ENCODE measurements around the gene NMNAT3.

The NMNAT3 gene

DNA sequence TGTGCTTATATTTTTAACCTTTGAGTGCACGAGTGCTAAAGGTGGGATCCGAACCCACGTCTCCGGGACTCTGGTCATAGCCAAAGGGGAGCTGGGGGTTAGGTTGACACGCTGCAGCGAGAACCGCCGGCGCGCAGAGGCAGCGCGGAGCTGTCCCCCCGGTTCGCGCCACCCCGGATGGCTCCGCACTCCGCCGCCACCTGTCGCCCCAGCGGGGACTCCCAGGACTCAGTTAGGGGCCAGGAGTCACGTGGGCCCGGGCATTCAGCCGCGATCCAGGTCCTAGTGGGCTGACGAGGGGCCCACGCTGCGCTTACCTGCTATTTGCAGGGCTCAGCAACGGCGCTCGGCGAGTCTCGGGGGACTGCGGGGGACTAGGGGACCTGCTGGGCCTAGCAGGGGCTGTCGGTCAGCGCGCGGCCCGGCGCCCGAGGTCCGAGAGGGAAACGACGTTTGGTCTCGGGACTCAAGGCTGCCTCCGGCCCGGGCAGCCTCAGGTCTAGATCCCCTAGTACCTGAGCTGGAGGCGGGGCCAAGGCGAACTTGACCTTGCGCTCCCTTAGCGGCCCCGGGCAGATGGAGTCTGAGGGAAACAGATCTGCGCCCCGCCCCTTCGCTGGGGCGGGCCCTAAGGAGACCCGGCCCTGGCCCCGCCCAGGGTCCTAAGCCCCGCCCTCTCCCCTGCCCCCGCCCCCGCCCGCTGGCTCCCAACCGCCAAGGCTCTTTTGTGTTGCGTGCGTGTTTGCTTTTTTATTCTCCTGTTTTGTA, at the start of gene NMNAT3:
Gene NMNAT3 (minus strand): TSS at position 585 of the 768 bp plus-strand sequence. CDS start 50,248 bp downstream, outside the sequence.
- DNase-seq (ENCODE audit: low spot score) = peak; percentile 65

DNA sequence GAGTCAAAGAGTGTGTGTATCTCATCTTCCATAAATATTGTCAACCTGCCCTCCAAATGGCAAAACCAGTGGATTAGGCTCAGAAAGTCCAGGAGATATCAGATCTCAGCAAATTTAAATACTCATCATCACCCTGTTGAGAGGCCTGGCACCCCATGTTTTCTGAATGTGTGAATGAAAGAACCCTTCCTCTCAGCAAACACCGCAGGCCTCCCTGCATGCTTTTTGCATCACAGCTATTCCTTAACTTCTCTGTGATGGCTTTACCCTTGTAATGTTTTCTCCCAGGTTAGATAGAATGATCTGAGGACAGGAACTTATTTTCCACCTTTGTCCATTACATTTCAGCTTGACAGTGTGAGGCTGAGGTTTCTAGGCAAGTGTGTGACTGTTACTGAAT, 43.6 kb upstream of the NMNAT3 start:
- DNase-seq (ENCODE audit: low spot score) = no peak

DNA sequence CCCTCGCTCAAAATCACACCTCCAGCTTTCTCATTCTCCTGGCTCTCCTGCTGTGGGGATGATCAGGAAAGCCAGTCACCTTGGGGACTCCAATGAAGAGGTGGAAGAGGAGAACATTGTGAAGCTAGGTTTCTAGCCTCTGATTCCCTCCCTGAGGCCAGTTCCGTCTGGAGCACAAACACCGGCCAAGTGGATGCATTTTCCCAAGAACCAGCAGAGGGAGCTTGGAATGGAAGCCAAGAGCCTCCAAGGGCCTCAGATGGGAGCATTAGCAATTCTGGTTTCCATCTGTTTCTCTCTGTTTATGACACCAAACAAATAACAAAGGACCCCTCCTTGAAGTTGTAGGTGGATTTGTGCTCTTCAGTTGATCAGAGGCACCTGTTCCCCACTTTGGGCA, 40.6 kb upstream of the NMNAT3 start:
- DNase-seq (ENCODE audit: low spot score) = peak; percentile 14

DNA sequence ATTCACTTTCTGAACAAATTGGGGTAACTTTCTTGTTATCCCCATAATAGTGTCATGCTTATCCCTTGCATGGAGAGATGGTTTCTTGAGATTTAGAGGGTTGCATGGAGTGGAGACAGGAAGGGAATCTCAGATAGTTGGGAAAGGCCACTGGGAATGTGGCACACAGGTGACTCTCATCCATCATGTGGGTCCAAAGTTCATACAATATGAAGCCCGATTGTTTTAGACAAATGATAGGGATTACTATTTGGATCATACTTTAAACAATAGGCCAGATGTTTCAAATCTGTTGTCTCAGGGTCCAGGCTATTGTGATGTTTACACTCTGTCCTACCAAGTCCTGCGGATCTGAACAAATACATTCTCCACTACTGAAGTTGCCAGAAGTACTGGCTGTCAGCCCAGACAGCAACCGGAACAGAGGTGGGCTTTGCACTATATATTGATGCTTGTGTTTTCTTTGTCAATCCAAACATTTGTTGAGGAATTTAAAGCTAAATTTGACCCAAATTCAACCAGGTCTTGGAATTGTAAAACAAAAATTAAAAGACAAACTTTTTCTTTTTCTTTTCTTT, 39.2 kb upstream of the NMNAT3 start:
- no peak for DNase-seq (ENCODE audit: low spot score)

DNA sequence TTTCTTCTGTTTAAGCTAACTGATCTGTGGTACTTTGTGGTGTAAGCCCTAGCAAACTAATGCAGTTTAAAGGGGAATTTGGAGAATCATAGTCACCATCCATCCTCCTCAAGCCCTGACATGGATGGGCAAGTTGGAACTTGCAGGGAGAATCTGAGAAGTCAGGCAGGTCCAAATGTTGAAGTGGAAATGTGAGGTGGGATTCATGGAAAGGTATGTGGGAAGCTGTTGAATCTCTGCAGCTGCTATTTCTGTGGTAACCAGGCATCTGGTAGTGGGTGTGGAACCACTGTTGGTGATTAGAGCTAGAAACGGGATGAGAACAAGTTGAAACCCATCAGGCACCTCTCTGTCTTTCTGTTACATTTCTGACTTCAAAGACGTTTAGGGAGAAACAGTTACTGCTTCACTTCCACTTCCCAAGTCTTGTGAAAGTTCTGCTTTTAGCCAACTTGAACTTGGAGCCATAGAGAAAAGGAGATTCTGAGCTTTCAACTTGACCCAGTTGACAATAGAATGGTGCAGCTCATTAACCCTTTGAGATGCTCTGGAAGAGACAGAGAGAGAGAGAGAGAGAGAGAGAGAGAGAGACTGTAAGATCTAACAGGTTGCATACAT, 38.1 kb upstream of the NMNAT3 start:
- DNase-seq (ENCODE audit: low spot score) = no peak

DNA sequence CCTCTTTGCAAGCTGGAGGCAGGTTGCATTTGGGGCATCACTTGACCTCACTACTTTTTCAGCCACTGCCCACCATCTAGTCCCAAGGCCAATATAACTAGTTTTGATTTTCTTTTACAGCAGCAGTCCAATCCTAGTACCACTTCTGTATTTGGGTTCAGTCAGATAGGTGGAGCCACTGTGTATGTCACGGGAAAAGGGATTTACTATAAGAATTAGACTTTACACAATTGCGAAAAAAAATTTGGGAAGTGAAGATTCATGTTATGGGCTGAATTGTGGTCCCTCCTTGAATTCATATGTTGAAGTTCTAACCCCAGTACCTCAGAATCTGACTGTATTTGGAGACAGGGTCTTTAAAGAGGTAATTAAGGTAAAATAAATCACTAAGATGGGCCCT, 37.4 kb upstream of the NMNAT3 start:
- DNase-seq (ENCODE audit: low spot score) = no peak

DNA sequence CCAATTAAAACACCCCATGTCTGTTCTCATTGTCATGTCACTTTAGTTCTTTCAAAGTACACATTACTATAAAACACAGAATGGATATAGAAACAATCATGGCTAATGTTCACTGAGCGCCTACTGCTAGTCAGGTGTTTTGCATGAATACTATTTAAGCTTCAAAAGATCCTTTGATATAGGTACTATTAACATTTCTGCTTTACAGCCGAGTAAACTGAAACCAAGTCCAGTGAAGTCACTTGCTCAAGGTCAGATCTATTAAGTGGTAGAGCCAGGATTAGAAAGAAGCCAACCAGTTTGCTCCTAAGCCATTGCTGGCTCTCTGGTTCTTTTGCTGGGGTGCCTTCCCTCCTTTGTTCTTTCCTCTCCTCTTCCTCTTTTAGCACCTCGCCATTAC, 32.4 kb upstream of the NMNAT3 start:
- DNase-seq (ENCODE audit: low spot score) = no peak

DNA sequence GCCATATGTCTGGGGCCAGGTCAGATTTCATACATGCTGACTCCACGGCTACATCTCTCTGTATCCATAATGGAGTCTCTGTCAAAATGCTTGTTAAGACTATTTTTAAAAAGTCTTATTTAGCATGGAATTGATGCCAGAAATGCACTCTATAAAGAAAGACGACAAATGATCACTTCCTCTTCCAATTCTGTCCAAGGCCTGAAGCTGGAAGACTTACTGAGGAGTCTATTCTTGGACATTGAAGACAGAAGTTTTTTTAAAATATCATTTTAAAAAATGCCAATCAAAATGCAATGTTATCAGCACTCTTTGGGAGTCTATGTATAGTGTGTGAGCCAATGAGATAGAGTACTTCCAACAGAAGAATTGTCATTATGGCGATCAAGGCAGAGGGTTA, 27.9 kb upstream of the NMNAT3 start:
- no peak for DNase-seq (ENCODE audit: low spot score)

DNA sequence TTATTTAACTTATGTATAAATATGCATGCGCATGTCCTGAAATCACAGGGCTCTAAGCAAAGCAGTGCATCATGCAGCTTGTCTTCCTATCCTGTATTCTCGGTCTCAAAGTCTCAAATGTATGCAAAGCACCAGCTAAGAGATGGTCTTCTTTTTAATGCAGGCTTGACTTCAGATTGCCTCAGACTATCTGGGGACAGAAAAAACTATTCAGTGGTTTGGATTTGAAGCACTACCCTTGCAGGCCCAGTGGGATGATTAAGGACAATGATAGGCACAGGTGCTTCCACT, 18.5 kb upstream of the NMNAT3 start:
- no peak for DNase-seq (ENCODE audit: low spot score)

DNA sequence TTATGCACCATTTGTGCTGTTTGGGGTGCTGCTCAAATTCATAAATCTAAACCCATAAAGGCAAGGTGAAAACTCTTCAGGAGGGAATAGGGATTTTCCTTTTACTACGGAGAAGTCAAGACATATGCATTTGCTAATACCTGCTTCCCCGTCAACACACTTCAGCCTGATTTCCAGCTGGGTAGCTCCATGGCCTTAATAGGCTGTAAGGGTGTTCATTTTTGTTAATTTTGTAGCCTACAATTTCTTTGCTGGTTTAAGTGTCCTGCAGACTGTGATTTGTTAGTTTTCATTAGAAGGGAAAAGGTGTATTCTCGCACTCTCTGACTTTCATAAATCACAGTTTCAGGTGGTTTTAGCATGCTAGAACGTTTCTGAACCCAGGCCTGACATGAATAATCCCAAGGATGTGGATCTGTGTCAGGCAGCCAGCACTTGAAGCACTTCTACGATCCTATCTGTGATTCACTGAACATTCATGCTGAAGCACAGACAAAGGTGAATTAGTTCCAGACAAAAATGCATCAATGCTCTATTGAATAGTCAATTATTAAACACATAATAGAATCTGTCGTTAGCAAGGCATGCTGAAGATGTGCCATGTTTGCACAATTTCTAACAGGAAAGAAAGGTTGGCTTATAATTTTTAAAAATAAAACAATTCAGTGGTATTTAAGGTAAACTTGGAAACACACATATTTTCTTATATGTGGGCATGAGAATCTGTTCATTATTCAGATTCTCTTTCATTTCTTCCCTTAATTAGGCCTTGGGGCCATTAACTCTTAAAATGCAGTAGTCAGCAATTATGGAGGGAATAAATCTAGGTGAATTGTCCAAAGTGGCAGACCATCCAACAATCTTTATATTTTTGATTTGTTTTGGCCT, 17.9 kb upstream of the NMNAT3 start:
- DNase-seq (ENCODE audit: low spot score) = no peak

DNA sequence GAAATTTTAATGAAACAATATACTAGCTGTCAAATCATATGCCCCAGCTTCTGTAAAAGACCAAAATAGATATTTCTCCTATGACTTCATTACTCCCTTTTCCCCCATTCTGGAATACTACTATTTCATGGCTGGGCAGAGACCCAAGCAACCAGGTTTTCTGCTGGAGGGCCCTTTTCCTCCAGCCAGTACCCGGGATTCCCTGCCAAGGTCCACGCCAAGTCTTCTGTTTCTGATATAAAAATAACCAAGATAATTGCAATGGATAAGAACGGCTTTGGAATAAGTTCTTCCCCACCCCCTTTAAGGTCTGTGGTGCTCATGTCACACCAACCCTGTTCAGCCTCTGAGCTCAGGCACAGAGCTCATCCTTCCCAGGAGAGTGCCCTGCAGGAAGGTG, 17.2 kb upstream of the NMNAT3 start:
- DNase-seq (ENCODE audit: low spot score) = no peak

DNA sequence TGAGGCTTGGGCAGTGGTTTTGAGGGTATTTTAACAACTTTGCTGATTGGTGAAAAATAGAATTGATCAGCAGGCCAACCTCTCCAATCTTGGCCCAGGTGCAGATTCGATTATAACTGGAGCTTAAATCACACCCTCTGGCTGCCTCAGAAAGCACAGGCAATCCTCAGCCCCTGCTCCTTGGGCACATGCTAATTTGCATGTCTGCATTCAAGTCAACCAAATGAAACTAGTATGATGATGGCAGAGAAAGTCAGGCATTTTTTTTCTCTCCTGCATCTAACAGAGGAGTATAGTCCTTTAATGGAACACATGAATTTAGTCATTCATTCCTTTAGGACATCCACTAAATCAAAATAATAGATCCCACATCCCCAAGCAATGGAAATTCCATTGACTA, 16.8 kb upstream of the NMNAT3 start:
- no peak for DNase-seq (ENCODE audit: low spot score)

DNA sequence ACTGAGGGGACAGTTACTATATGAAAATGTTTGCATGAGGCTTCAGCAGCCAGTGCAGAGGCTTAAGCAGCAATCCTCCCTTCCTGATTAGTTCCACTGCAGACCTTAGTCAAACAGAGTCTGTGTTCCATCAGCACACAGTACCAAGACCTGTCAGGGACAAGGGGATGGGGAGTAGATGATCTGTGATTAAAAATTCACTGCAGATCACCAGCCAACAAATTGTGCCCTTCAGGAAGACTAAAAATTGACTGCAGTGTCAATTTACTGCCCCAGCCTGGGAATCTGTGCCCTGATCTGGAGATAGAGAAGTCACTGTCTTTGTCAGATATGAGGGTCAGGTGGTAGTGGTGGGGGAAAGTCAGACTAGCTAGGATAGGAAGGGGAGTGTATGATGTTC, 13.8 kb upstream of the NMNAT3 start:
- no peak for DNase-seq (ENCODE audit: low spot score)

DNA sequence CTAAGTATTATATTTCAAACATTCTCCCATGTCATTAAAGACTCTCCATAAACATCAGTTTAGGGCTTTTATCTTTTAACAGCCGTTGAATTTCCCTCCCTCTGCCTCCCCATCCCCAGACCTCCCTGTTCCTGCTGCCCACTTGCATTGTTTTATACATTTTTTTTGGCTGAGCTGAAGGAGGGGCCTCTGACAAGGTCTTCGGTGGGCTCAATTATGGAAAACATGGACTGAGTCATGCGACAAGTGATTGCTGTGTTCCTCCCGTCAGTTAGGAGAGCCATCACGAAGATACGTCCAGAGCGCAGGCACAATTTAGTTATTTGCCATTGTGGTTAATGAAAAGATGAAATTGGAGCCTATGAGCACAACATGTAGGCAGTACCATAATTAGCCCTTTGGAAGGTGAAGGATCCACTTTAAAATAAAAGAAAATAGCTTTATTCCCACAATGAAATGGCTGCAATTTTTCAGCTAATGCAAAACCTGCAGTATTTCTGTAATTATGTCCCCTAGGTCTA, 12.0 kb upstream of the NMNAT3 start:
- no peak for DNase-seq (ENCODE audit: low spot score)

DNA sequence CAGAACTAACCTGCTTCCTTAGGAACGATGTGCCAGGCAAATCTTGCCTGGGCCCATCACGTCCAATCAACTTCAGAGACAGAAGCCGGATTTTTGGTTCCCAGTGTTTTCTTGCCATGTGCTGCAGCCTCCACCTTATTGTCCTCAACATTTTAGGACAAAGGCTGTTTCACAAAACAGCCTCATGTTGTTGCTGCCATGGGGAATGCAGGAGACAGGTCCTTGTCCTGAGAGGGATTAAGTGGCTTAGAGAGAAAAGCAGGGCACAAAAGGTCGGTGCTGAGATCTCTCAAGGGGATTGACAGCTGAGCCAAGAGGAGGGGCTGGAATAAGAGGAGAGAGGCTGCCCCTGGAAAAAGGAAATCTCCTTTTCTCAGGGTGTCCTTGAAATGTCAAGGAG, 11.3 kb upstream of the NMNAT3 start:
- DNase-seq (ENCODE audit: low spot score) = no peak

DNA sequence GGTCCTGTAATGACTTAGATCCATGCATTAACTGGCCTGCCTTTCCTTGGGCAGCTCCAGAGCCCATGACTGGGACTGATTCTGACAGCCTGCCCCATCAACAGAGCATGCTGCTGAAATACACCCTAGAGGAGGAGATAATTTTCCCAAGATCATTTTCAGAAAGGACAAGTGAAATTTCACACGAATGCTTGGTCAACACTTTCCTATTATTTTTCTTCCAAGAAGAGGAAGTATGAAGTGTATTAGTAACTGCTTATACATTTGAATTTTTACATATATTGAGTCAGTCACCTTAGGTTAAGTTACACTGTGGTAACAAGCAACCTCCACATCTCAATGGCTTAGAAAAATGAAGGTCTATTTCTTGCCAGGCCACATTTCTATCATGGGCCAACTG, 9.7 kb upstream of the NMNAT3 start:
- DNase-seq (ENCODE audit: low spot score) = no peak

DNA sequence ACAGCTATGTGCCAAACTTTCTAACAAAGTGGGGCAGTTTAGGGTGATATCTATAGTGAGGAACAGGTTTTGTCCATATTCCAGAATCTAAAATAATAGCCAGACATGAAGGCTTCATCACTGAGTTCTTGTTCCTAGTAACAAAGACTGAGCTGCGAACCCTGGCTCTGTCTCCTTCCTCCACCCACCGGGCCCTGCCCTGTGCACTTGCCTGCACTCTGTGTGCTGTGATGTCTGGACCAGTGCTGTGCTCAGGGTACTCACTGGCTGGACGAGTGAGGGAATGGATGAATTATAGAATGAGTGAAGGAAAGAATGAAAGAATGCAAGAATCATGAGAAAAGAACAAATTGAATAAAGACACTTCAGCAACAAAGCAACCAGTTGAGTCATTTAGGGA, 8.9 kb upstream of the NMNAT3 start:
- no peak for DNase-seq (ENCODE audit: low spot score)

DNA sequence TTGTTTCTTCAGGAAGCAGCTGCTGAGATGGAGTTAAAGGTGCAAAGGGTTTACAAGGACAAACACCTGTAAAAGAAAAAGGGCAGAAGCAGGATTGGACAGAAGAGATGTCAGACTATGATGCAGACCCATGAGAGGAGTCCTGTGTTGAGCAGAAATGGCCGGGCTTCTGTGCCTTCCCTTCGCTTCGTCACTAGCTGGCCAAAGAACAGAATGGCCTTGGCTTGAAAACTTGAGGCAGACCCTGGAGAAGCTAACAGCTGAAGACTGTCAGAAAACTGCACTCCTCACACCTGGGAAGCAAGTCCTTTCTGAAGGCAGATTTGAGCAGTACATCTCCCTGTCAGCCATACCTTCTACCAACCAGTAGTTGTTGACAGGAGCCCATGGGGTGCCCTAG, 8.4 kb upstream of the NMNAT3 start:
- DNase-seq (ENCODE audit: low spot score) = no peak

DNA sequence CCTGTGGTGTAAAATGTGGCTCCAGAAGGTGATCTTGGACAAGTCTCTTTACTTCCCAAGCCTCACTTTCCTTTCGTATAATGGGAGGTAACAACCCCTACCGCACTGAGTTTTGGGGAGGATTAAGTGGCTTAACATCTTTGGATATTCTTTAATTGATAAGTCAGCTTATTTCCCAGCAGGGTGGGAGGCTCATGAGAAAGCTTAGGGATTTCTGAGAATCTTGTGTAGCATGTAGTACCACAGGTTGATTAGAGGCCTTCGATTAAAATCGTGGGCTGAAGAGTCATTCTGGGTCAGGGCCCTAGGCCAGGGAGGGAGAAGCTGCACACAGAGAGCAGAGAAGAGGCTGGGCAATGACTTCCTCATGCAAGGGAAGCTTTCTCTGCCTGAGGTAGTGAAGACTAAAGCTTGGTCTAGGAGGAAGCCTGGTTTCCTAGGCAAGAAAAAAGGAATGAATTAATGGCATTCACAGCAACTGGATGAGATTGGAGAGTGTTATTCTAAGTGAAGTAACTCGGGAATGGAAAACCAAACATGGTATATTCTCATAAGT, 1.5 kb upstream of the NMNAT3 start:
- DNase-seq (ENCODE audit: low spot score) = no peak

DNA sequence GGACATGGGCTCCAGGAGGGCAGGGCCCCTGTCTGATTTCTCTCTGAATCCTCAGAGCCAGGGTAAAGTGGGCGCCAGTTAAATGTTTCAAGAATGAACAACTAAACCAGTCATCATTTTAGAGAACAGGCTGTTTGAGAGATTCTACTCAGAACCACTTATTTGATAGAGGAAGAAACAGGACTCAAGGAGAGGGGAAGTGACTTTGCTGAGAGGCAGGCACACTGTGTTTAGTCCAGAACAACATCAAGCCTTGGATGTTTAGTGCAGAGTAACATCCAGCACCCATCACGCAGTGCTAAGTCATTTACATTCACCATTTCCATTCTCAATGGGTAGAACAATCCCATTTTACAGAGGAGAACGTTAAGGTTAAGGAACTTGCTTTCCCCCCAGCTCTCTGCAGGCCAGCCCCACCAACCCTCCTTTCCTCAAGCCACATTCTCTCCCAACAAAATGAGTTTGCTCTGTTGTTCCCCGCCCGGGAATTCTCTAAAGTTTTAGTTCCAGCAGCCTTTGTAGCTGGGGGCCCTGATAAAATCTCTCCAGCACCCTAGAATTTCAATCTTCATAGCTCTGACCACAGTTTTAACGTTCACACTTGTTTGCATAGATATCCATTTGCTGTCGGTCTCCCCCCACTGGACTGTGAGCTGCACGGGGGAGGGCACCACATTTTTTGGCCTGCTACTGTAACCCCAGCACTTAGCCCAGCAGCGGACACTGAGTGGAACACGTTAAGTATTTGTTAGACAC, 962 bp downstream of the NMNAT3 start:
- no peak for DNase-seq (ENCODE audit: low spot score)

DNA sequence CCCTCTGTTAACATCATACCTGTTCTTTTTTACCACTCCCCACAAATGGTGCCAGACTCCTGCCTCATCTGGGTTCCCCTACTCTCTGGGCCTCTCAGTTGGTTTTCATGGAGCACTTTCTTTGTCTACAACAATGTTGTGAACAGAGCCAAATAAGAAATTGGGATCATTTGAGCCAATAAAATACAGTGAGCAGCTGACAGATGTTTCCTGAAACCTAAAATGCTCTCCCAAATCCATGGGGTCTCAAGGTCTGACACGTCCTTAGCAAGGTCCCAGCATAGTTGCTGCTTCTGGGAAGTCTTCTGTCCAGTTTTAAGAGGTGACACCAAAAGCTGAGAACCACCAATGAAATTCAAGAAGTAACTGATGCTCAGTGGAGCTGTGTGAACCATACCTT, 1.7 kb downstream of the NMNAT3 start:
- DNase-seq (ENCODE audit: low spot score) = no peak

DNA sequence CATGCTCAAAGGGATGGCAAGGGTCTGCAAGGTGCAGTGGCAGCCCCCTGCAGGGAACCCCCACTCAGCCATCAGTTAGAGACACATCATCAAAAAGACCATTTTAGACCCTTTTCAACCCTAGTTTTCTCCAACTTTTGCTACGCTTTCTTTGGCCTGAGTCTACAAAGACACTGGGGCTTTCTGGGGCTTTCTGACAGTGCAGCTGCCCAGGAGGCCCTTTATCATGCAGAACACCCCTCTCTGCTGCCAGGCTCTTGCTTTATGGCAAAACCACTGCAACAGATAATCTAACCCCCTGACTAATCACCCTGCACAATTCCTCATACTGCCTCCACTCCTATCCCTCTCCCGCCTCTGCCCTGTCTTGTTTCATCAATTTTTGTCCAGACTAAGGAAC, 2.4 kb downstream of the NMNAT3 start:
- no peak for DNase-seq (ENCODE audit: low spot score)
